CD4-positive, alpha-beta T cell treated with Interleukin-17A for 1 hour (primary cell): ENCODE data around the gene NDUFS5.
"Not testable (repeated sequence)": the region's sequence is repeated elsewhere in the genome, so short reads cannot be mapped to it uniquely, and the experiment has no call there.

Experiments used
- DNase-seq: peaks from one replicate; pipeline ENCODE4 v3.0.0-alpha.2; 2020

The NDUFS5 gene

GRCh38 chr1:39026051-39026865 is at the start of gene NDUFS5:
Gene NDUFS5, plus strand, starts transcription at chr1:39026350. Its CDS starts 2,375 bp downstream, at chr1:39028725.
- DNase-seq, result peak; percentile 87

- peak; percentile 86 for DNase-seq
Measured at GRCh38 chr1:38977399-38978244, 48.5 kb upstream of the NDUFS5 start.

DNA sequence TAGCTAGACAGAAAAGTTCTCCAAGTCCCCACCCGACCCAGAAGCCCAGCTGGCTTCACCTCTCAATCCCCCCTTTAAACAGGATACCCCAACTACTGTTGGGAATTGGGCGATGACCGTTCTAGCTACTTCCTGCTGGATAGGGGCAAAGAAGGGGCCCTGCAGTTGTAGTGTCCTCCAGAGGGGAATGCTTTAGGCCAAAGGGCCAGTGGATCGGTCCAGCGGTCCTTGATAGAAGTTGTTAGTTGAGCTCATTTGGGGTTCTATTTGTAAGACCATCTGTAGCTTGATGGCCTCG is 48.0 kb upstream of the NDUFS5 start:
- not testable (repeated sequence) for DNase-seq

DNA sequence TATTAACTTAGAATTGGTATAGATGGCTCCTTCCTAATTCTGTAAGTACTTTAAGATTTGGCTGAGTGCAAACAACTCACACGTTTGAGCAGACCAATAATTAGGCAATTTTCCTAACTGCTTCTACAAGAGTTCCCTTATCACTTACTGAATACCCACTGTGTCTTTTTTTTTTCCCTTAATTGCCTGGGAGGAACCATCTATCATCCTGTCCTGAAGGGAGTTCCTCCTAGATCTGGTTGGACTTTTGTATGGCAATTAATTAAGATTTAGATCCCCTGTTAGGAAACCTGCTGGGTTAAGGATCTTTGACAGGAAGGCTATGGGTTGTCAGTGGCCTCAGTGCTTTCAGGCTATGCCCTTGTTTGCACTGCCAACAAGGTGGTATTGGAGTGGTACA is 46.8 kb upstream of the NDUFS5 start:
- not testable (repeated sequence) for DNase-seq

GRCh38 chr1:38989979-38990378 is 36.2 kb upstream of the NDUFS5 start:
- no peak for DNase-seq

GRCh38 chr1:38990386-38990737 is 35.8 kb upstream of the NDUFS5 start:
- DNase-seq, result no peak

GRCh38 chr1:38990738-38991637 is 35.2 kb upstream of the NDUFS5 start, which contains the start of gene AKIRIN1:
Gene AKIRIN1, plus strand, starts transcription at chr1:38991276. Its CDS starts 105 bp downstream, at chr1:38991381.
- peak; percentile 97 for DNase-seq

GRCh38 chr1:38991638-38992411 is 34.3 kb upstream of the NDUFS5 start:
- DNase-seq, result no peak

- DNase-seq, result no peak
Measured at GRCh38 chr1:38992412-38993111, 33.6 kb upstream of the NDUFS5 start.

DNA sequence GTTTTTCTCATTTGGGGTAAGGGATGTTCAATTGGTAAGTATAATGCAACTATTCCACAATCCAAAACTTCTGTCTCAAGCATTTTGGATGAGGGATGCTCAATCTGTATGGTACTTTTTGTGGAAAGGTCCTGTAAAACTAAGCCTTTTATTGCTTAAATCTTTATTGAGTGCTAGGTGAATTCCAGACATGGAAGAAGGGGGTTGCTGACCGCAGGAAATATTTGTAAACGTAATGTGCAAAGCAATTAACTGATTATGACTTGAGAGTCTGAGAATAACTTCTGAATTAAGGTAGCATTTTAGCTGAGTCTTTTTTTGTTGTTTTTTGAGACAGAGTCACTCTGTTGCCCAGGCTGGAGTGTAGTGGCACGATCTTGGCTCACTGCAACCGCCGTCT is 32.0 kb upstream of the NDUFS5 start:
- DNase-seq, result no peak

- DNase-seq, result peak; percentile 55
Measured at GRCh38 chr1:38997034-38997900, 28.9 kb upstream of the NDUFS5 start.

- DNase-seq, result peak; percentile 36
Measured at GRCh38 chr1:38997901-38998190, 28.3 kb upstream of the NDUFS5 start.

DNA sequence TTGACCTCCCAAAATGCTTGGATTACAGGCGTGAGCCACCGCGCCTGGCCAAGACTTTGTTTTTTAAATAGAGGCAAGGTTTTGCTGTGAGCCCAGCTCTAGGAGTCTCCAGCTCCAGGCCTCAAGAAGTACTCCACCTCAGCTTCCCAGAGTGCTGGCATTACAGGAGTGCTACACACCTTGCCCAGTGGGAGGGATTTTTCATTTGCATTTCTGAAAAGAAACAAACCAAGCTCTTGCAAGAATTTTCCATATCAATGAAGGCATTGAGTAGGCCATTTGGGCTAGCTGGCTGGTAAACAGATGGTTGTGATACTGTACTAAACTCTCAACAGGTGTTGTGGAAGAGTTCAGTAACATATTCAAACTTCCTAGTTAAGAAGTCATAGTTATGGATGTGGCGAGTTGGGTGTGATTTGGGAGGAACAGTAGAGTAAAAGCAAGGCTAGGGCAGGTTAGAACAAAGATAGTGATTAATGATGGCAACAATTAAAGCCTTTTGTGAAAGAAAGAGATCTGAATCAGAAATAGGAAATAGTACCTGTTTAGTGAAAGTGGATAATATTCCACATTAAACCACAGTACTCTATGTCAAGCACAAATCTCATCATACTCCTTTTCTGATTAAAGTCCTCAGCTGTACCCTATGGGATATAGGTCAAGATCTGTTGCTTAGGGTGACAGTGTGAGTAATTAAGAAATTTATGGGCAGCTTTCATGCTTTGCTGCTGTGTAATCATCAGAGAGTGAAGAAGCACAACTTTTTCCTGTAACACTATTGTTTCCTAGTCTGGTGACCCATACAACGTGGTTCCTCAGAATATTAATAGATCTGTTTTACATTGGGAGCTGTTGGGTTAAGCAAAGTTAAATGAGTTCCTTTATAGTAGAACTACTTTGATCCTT is 24.4 kb upstream of the NDUFS5 start:
- DNase-seq, result no peak

DNA sequence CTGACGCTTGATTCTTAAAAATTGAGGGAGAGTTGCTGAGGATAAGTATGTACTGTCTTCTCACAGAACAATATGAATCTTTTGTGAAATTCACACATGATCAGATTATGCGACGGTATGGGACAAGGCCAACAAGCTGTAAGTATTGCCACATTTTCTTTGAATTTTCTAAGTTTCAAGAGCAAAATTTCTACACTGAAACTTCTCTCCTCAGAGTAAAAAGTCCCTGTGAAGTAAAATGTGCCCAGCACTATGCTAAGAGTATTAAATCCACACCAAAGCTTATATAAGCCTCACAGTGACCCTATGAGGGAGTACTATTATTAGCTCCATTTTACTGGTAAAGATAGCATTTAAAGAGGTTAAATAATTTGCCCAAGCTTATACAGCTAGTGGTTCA is 22.9 kb upstream of the NDUFS5 start:
- no peak for DNase-seq

DNA sequence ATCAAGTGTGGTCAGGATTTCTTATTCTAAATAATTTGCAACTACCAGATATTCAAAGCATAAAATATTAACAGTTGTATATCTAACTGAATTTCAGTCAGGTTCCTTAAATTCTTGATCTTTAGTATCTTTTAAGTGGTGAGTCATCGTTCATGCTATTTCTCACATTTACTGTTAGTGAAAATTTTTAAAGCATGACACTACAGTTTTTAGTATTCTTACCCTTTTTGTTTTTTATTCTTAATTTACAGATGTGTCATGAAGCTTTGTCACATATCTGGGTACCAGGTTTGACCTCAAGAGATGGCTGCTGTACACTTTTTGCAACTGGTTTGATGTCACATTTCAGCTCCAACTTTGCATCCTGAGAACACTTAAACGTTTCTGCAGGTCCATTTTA is 22.4 kb upstream of the NDUFS5 start:
- DNase-seq, result no peak

- DNase-seq, result no peak
Measured at GRCh38 chr1:39006287-39006686, 19.9 kb upstream of the NDUFS5 start.

GRCh38 chr1:39006726-39007645 is 19.2 kb upstream of the NDUFS5 start:
- no peak for DNase-seq

- DNase-seq, result not testable (repeated sequence)
Measured at GRCh38 chr1:39014956-39015355, 11.2 kb upstream of the NDUFS5 start.
